K562 (cell line): Measurements from ENCODE around the gene POLR1B. TPM values are rescaled to one million over a fixed set of nuclear protein-coding genes. Genes with fewer than 3 reads are reported as not detected.

ENCODE experiments used
- ZKSCAN3 ChIP-seq: fragments of 250-450 bp; sonication (Bioruptor Pico); IDR thresholded peaks from 2 replicates; pipeline ENCODE4 v1.4.0; 2020
- ZNF780A ChIP-seq: fragments of 250-450 bp; sonication (Bioruptor Pico); IDR thresholded peaks from 2 replicates; pipeline ENCODE4 v1.5.0; 2021; ENCODE audit warnings: mild to moderate bottlenecking
- polyA plus RNA-seq, 8 experiments: library from polyadenylated mRNA; depleted of rRNA in 4 of 8; stranded (reverse) in 5 of 8; unstranded in 3 of 8; fragments of >200 nt; fragmentation: Nextera tagmentation in 2 of 8; fragmentation: Illumina TruSeq in 1 of 8; extraction: Ambion mirVana in 2 of 8; extraction: Trizol in 1 of 8; gene quantifications; 2 replicates each; pipeline versions ENCODE4 v1.2.1 to v1.2.3, GENCODE V29; 2011 to 2014; ENCODE audit warnings: inconsistent platforms in 1 of 8, missing spikeins in 1 of 8
- total RNA-seq, 7 experiments: library from RNA; depleted of rRNA in 6 of 7; stranded (reverse); fragments of >200 nt in 6 of 7; fragmentation: Illumina TruSeq in 2 of 7; extraction: Trizol in 2 of 7; gene quantifications; 2 replicates each; pipeline versions ENCODE4 v1.2.1 to v1.2.3, GENCODE V29; 2011 to 2021; ENCODE audit warnings: low replicate concordance in 1 of 7
- TF ChIP-seq, protein P1 (sequence below): fragments of 450-650 bp; formaldehyde crosslinking; IDR thresholded peaks from 2 replicates; pipeline ENCODE4 v1.4.0; 2020; ENCODE audit warnings: mild to moderate bottlenecking, mixed read lengths
- TF ChIP-seq, protein P2 (sequence below): sonication (generic); formaldehyde crosslinking; IDR thresholded peaks from 2 replicates; pipeline ENCODE4 v1.8.0; 2023; ENCODE audit warnings: missing genetic modification reagents, mild to moderate bottlenecking, borderline replicate concordance
- TF ChIP-seq, protein P3 (sequence below): sonication (generic); formaldehyde crosslinking; IDR thresholded peaks from 2 replicates; pipeline ENCODE4 v1.8.1; 2022; ENCODE audit warnings: missing genetic modification reagents

Gene POLR1B
- total and polyA plus RNA-seq, 9 of the 15 experiments (the other 6 are each of a cell fraction or from before 2014, with no cell fraction given), result 19.8 to 55.1 (median 40.2) TPM

DNA sequence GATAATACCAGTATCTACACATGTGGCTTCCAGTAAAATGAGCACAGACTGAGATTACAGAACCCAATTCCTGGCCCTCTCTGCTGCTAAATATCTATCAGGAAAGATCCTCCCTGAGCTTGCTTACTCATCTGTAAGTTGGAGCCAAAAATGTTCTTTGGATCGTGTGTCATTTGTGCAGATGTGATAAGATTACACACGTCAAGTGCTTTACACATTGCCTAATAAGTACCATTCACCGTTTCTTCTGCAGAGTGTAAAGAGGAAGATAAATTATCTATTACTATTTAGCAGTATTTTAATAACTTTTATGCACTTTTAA, 80.2 kb downstream of the POLR1B start (continued):
- TF ChIP-seq, protein P1, sequence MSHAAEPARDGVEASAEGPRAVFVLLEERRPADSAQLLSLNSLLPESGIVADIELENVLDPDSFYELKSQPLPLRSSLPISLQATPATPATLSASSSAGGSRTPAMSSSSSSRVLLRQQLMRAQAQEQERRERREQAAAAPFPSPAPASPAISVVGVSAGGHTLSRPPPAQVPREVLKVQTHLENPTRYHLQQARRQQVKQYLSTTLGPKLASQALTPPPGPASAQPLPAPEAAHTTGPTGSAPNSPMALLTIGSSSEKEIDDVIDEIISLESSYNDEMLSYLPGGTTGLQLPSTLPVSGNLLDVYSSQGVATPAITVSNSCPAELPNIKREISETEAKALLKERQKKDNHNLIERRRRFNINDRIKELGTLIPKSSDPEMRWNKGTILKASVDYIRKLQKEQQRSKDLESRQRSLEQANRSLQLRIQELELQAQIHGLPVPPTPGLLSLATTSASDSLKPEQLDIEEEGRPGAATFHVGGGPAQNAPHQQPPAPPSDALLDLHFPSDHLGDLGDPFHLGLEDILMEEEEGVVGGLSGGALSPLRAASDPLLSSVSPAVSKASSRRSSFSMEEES, result no peak
- TF ChIP-seq ZKSCAN3 (CRISPR knock-in tag), result no peak
- TF ChIP-seq, protein P2, sequence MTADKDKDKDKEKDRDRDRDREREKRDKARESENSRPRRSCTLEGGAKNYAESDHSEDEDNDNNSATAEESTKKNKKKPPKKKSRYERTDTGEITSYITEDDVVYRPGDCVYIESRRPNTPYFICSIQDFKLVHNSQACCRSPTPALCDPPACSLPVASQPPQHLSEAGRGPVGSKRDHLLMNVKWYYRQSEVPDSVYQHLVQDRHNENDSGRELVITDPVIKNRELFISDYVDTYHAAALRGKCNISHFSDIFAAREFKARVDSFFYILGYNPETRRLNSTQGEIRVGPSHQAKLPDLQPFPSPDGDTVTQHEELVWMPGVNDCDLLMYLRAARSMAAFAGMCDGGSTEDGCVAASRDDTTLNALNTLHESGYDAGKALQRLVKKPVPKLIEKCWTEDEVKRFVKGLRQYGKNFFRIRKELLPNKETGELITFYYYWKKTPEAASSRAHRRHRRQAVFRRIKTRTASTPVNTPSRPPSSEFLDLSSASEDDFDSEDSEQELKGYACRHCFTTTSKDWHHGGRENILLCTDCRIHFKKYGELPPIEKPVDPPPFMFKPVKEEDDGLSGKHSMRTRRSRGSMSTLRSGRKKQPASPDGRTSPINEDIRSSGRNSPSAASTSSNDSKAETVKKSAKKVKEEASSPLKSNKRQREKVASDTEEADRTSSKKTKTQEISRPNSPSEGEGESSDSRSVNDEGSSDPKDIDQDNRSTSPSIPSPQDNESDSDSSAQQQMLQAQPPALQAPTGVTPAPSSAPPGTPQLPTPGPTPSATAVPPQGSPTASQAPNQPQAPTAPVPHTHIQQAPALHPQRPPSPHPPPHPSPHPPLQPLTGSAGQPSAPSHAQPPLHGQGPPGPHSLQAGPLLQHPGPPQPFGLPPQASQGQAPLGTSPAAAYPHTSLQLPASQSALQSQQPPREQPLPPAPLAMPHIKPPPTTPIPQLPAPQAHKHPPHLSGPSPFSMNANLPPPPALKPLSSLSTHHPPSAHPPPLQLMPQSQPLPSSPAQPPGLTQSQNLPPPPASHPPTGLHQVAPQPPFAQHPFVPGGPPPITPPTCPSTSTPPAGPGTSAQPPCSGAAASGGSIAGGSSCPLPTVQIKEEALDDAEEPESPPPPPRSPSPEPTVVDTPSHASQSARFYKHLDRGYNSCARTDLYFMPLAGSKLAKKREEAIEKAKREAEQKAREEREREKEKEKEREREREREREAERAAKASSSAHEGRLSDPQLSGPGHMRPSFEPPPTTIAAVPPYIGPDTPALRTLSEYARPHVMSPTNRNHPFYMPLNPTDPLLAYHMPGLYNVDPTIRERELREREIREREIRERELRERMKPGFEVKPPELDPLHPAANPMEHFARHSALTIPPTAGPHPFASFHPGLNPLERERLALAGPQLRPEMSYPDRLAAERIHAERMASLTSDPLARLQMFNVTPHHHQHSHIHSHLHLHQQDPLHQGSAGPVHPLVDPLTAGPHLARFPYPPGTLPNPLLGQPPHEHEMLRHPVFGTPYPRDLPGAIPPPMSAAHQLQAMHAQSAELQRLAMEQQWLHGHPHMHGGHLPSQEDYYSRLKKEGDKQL, result no peak
- TF ChIP-seq, protein P3, sequence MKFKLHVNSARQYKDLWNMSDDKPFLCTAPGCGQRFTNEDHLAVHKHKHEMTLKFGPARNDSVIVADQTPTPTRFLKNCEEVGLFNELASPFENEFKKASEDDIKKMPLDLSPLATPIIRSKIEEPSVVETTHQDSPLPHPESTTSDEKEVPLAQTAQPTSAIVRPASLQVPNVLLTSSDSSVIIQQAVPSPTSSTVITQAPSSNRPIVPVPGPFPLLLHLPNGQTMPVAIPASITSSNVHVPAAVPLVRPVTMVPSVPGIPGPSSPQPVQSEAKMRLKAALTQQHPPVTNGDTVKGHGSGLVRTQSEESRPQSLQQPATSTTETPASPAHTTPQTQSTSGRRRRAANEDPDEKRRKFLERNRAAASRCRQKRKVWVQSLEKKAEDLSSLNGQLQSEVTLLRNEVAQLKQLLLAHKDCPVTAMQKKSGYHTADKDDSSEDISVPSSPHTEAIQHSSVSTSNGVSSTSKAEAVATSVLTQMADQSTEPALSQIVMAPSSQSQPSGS (CRISPR knock-in tag), result no peak
- TF ChIP-seq ZNF780A (CRISPR knock-in tag), result no peak
